Stimulated activated CD4-positive, alpha-beta T cell treated with anti-CD3 and anti-CD28 coated beads, TNF-alpha, amount 100 ng/mL, for 1 hour (primary cell): ENCODE results near the gene PTPMT1.
"Not testable (repeated sequence)": the region's sequence is repeated elsewhere in the genome, so short reads cannot be mapped to it uniquely, and the experiment has no call there.

Source experiments
- DNase-seq, 3 donors: peaks; one replicate each; pipeline ENCODE4 v3.0.0-alpha.2; 2020; ENCODE audit warnings: low read depth in 3 of 3, low spot score in 1 of 3

Gene PTPMT1

DNA sequence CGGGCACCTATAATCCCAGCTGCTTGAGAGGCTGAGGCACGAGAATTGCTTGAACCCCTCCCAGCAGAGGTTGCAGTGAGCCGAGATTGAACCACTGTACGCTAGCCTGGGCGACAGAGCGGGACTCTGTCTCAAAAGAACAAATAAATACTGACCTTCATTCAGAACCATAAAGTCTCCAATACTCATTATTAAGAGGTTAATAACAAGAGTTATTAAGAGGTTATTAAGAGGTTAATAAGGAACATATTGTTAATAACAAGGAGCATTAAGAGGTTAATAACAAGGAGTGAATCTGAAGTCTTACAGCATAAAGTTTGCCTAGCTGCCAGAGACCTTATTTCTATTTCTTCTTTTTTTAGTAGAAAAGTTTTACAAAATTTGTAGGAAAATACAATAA, 20.1 kb upstream of the PTPMT1 start:
- DNase-seq = no peak

DNA sequence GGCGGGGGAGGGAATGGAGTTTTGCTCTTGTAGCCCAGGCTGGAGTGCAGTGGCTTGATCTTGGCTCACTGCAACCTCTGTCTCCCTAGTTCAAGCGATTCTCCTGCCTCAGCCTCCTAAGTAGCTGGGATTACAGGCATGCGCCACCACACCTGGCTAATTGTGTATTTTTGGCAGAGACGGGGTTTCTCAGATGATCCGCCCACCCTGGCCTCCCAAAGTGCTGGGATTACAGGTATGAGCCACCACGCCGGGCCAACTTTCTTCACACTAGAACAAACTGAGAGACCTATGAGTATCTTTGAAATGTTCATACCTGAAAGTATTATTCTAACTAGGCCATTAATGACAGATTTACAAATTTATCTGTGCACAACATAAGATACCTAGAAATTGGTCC, 19.1 kb upstream of the PTPMT1 start:
- DNase-seq = not testable (repeated sequence)

DNA sequence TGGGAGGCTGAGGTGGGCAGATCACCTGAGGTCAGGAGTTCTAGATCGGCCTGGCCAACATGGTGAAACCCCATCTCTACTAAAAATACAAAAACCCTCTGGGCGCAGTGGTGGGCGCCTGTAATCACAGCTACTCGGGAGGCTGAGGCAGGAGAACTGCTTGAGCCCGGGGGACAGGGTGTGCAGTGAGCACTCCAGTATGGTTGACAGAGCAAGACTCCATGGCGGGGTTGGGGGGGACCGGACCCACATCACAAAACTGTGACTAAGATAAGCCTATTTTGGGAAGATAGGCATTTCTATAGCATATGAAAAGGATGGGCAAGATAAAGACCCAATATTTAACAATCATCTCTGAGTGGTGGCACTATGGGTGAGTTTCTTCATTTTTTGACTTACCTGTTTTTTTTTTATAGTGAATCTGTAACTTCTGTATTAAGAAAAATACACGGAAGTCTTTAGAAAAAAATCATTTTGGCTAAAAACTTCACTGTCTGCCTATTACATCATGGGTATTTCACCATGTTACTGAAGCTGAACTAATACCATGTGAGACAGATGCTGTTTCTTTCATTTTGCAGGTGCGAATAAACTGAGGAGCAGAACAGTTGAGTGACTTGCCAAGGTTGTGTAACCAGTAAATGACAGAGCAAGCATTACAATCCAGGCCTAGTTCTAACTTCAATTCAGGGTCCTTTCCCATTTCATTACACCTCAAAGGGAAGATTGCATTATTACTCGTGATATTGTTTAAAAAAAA, 14.9 kb upstream of the PTPMT1 start:
- DNase-seq = no peak

GRCh38 chr11:47551086-47551485, 14.3 kb upstream of the PTPMT1 start:
- no peak for DNase-seq

DNA sequence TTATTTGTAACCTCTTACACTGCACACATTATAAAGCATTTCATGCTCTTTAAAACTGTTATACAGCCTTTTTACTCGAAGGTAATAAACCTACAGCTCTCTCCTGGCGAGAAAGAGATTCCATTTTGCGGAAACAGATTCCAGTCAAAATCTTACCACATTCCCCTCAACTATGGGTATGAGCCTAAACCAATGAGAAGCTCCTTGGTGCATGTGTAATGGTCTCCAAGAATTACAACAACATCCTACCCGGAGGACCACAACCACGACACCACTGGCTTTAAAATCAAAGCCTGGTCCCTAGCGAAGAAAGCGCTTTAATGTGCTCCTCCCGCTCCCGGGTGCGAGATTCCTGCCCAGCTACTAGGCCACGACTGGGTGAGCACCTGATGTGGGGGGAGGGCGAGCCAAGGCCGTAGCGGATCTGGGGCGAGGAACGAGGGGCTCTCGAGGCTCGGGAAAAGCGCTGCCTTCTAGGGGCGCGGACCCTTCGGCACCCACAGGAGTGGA, 13.3 kb upstream of the PTPMT1 start:
- no peak for DNase-seq

GRCh38 chr11:47552566-47553405, 12.6 kb upstream of the PTPMT1 start, which contains the start of gene CELF1:
Gene CELF1 (minus strand): TSS chr11:47553132. CDS start chr11:47499523, 53,609 bp downstream.
- DNase-seq = peak; percentile 76 to 83 (median 80)

DNA sequence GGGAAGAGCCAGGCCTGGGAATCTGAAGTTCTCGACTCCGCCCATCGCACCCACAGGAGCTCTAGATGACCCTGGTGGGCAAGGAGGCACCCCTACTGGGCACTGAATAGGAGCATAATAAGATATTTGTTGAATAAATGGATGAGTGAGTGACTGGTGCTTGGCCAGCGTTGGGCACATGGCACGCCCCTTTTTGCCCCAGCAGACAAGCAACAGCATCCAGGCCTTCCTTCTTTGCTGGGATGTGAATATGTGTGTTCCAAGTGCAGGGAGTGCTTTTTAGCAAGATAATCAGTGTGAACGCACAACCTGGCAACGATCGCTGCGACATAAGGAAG, 12.0 kb upstream of the PTPMT1 start:
- DNase-seq = no peak

GRCh38 chr11:47557004-47557403, 8.4 kb upstream of the PTPMT1 start:
- not testable (repeated sequence) for DNase-seq

DNA sequence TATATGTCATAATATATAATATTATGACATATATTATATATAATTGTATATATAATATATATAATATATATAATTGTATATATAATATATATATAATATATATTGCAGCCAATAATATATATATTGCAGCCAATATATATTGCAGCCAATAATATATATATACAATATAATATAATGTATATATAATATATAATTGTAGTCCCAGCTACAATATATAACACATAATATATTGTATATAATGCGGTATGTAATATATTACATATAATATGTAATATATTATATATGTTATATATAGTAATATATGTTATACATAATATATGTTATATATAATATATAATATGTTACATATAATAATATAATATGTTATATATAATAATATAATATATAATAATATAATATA, 6.7 kb upstream of the PTPMT1 start:
- DNase-seq = no peak

- no peak for DNase-seq
Measured at GRCh38 chr11:47560426-47560825, 5.0 kb upstream of the PTPMT1 start.

DNA sequence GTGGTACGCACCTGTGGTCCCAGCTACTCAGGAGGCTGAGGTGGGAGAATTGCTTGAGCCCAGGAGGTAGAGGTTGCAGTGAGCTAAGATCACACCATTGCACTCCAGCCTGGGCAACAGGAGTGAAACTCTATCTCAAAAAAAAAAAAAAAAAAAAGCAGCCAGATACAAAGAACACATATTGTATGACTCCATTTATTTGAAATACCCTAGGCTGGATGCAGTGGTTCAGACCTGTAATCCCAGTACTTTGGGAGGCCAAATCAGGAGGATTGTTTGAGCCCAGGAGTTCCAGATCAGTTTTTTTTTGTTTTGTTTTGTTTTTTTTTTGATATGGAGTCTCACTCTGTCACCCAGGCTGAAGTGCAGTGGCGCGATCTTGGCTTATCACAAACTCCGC, 3.0 kb upstream of the PTPMT1 start:
- not testable (repeated sequence) for DNase-seq

GRCh38 chr11:47564366-47564765, 1.0 kb upstream of the PTPMT1 start:
- not testable (repeated sequence) for DNase-seq

DNA sequence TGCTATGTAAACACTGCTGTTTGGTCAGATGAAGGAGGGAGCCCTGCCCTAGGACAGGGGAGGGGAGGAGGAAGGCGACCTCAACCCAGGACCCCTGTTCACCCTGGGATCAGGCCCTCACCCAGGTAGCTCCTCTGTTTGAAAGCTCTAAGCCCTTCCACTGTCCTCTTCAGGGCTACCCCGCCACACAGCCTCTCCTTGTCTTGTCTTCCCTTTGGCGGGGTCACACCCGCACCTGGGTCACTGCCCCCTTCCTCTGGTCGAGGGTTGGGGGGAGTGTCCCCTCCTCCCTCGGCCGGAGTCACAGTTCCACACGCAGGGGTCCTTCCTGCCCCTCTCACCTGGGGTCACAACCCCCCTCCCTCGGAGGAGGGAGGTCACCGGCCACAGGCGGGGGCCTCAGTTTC, 463 bp upstream of the PTPMT1 start:
- no peak for DNase-seq

DNA sequence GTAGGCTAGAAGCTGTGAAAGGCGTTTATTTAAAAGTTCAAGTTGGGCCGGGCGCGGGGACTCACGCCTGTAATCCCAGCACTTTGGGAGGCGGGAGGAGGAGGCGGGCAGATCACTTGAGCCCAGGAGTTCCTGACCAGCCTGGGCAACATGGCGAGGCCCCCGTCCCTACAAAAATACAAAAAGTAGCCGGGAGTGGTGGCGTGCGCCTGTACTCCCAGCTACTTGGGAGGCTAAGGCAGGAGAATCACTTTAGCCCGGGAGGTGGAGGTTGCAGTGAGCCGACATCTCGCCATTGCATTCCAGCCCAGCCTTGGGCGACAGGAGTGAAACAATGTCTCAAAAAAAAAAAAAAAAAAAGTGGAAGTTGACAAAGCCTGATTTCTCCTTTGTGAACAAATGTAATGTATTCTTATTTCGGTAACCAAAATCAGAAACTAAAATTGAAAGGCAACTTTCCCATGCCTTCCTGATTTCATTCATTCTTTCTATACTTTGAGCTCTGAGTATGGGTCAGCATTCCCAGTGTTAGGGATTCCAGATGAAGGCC, 825 bp downstream of the PTPMT1 start:
- no peak for DNase-seq

DNA sequence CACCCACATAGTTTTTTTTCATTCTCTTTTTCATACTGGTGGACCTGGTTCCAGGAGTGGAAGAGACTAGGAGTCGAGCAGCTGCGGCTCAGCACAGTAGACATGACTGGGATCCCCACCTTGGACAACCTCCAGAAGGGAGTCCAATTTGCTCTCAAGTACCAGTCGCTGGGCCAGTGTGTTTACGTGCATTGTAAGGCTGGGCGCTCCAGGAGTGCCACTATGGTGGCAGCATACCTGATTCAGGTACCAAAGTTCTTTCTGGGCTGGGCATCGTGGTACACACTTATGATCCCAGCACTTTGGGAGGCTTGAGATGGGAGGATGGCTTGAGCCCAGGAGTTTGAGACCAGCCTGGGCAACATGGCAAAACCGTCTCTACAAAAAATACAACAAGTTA, 4.2 kb downstream of the PTPMT1 start:
- DNase-seq = no peak

- DNase-seq = no peak
Measured at GRCh38 chr11:47570651-47571356, 5.4 kb downstream of the PTPMT1 start.

GRCh38 chr11:47571357-47571729, 5.9 kb downstream of the PTPMT1 start:
- DNase-seq = no peak

- no peak for DNase-seq
Measured at GRCh38 chr11:47571895-47572294, 6.5 kb downstream of the PTPMT1 start.

- no peak for DNase-seq
Measured at GRCh38 chr11:47572715-47573255, 7.4 kb downstream of the PTPMT1 start.

- DNase-seq = no peak
Measured at GRCh38 chr11:47573321-47573720, 7.9 kb downstream of the PTPMT1 start.

- no peak for DNase-seq
Measured at GRCh38 chr11:47577460-47578041, 12.2 kb downstream of the PTPMT1 start.
